ENCODE results near the gene AMBN. TPM values are rescaled to one million over a fixed set of nuclear protein-coding genes. Genes with fewer than 3 reads are reported as not detected.

The AMBN gene
- total and polyA plus RNA-seq, 2 donors (not counting 3 experiments of a cell fraction or from before 2014, with no cell fraction given): not detected

GRCh38 chr4:70619288-70619687, 27.2 kb downstream of the AMBN start:
- H3K27me3 ChIP-seq (ENCODE audit: control insufficient read depth in 2 of 2, insufficient read depth in 2 of 2, low read length in 2 of 2): peaks cover 3 to 9% of the 10 kb centered on the region in 2 experiments
- H3K9me1 ChIP-seq (replicated peaks; ENCODE audit: control insufficient read depth, extremely low read depth, insufficient read depth, low read length): no peaks in the 10 kb centered on the region
- DNase-seq (ENCODE audit: low read depth, low spot score) (no peak), FAIRE-seq (no peak)
- no peak overlapping the region for H2AFZ ChIP-seq (ENCODE audit: low read depth, low read length)
- no peak for TF ChIP-seq POLR2A (IDR thresholded peaks at IDR 0.05; ENCODE audit: low read depth, low read length)
- no peak for TF ChIP-seq MYC (IDR thresholded peaks at IDR 0.05; ENCODE audit: low read depth, low read length)
- TF ChIP-seq EZH2 (IDR thresholded peaks at IDR 0.05; ENCODE audit: borderline replicate concordance, low read depth, low read length, severe bottlenecking): no peak
- TF ChIP-seq MAX (IDR thresholded peaks at IDR 0.05; ENCODE audit: insufficient read depth, insufficient read length): no peak
- TF ChIP-seq CTCF (IDR thresholded peaks at IDR 0.05; ENCODE audit: extremely low read depth in 1 of 2, insufficient read depth in 1 of 2, low read depth in 1 of 2, low read length in 2 of 2): no peak
- no peak for TF ChIP-seq FOS (IDR thresholded peaks at IDR 0.05; ENCODE audit: borderline replicate concordance, insufficient read depth, low read length)
- no peak for TF ChIP-seq POLR2AphosphoS5 (IDR thresholded peaks at IDR 0.05; ENCODE audit: insufficient read depth, low read depth, low read length)
- TF ChIP-seq JUN (IDR thresholded peaks at IDR 0.05; ENCODE audit: borderline replicate concordance, insufficient read depth, insufficient read length, low read depth): no peak
- no peak for TF ChIP-seq GATA2 (IDR thresholded peaks at IDR 0.05; ENCODE audit: insufficient read depth, insufficient read length, low read depth, low read length)
- POLR2A ChIA-PET: no interaction called here
- no peak overlapping the region for H3K4me3 ChIP-seq (replicated peaks in 1 of 3; ENCODE audit: insufficient read depth in 1 of 3, low read depth in 1 of 3, low read length in 3 of 3)
- H3K9me3 ChIP-seq (replicated peaks; ENCODE audit: control insufficient read depth, insufficient read depth, low read length): no peaks in the 10 kb centered on the region
- no peaks in the 10 kb centered on the region for H3K36me3 ChIP-seq (ENCODE audit: control insufficient read depth in 2 of 2, extremely low read depth in 1 of 2, insufficient read depth in 2 of 2, low read length in 2 of 2)
- H4K20me1 ChIP-seq (replicated peaks; ENCODE audit: control insufficient read depth, extremely low read depth, insufficient read depth, low read length): no peaks in the 10 kb centered on the region
- dilution Hi-C loops (cut with MboI; ENCODE audit: extremely low pct_ligation_motif_present, low sequenced_read_pairs): no loop called here
- no peaks in the 10 kb centered on the region for H3K79me2 ChIP-seq (ENCODE audit: control insufficient read depth, insufficient read depth, low read length)
- intact Hi-C loops (cut with micrococcal nuclease): no loop called here
- H3K4me2 ChIP-seq (ENCODE audit: insufficient read depth, low read length): no peak overlapping the region
- no TSS peak for BruUV-seq (replicated peaks)
- CTCF ChIA-PET: no interaction called here
- no peak overlapping the region for H3K9ac ChIP-seq (replicated peaks; ENCODE audit: extremely low read depth, insufficient read depth, low read length)
- no peaks in the 10 kb centered on the region for H3K4me1 ChIP-seq (ENCODE audit: control insufficient read depth, extremely low read depth, insufficient read depth, low read length)
- no peak overlapping the region for H3K27ac ChIP-seq (ENCODE audit: insufficient read depth, low read depth, low read length)
